Peyer's patch (tissue), 4 donors: ENCODE measurements around the gene FIGNL1.

Experiments used
- CTCF ChIP-seq, 6 experiments: fragments of 450-650 bp in 4 of 6; fragments of 200-600 bp in 2 of 6; sonication (generic) in 1 of 6; IDR thresholded peaks; one replicate each; pipeline ENCODE4 v1.5.1; 2017 to 2019; ENCODE audit warnings: antibody characterized with exemption in 6 of 6, mild to moderate bottlenecking in 3 of 6, moderate library complexity in 1 of 6
- POLR2A ChIP-seq, 2 donors: fragments of 450-650 bp; IDR thresholded peaks; one replicate each; pipeline ENCODE4 v1.5.1; 2017; ENCODE audit warnings: antibody characterized with exemption in 2 of 2, mild to moderate bottlenecking in 2 of 2, moderate library complexity in 2 of 2

GRCh38 chr7:50426280-50427045, 23.7 kb downstream of the FIGNL1 start:
- TF ChIP-seq CTCF (IDR thresholded peaks at IDR 0.05), result no peak
- TF ChIP-seq POLR2A (IDR thresholded peaks at IDR 0.05), result no peak
